ENCODE data around the gene APOM.

The APOM gene

GRCh38 chr6:31652925-31653724 is 2.6 kb upstream of the APOM start (continued):
- no peak for TF ChIP-seq RARB (CRISPR knock-in tag; IDR thresholded peaks at IDR 0.05)
- no peak for TF ChIP-seq ZFP3 (CRISPR knock-in tag; IDR thresholded peaks at IDR 0.05)
- TF ChIP-seq GLIS3 (CRISPR knock-in tag; IDR thresholded peaks at IDR 0.05): no peak
- no peak for TF ChIP-seq ESRRG (CRISPR knock-in tag; IDR thresholded peaks at IDR 0.05)
- TF ChIP-seq OSR1 (CRISPR knock-in tag; IDR thresholded peaks at IDR 0.05): no peak

DNA sequence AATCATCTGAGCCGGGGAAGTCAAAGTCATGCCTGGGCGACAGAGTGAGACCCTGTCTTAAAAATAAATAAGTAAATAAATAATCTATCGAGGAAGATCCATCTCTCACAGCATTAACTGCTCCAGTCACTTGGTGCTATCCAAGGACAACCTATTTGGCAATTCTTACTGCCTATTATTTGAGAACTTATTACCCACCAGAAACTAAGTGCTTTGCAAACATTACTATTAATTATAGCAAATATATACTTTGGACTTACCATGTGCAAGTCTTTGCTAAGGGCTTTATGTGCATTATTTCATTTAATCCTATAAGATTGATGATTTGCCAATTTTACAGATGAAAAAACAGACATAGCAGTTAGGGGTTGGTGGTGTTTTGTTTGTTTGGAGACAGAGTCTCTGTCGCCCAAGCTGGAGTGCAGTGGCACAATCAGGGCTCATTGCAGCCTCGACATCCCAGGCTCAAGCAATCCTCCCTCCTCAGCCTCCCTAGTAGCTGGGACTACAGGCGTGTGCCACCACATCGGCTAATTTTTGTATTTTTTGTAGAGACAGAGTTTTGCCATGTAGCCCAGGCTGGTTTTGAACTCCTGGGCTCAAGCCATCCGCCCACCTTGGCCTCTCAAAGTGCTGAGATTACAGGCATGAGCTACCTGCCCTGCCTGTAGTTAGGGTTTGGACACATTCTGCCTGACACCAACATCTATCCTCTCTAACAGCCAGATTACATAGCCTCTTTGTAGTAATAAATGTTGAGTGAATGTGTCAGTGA is 933 bp upstream of the APOM start:
- ATAC-seq: no peak
- TF ChIP-seq RARB (CRISPR knock-in tag; IDR thresholded peaks at IDR 0.05): no peak
- no peak for TF ChIP-seq TCF4 (CRISPR knock-in tag; IDR thresholded peaks at IDR 0.05; ENCODE audit: borderline replicate concordance)
- no peak for TF ChIP-seq POU6F1 (CRISPR knock-in tag; IDR thresholded peaks at IDR 0.05; ENCODE audit: borderline replicate concordance, low read depth)
- no peak for TF ChIP-seq ESRRG (CRISPR knock-in tag; IDR thresholded peaks at IDR 0.05)
- TF ChIP-seq CSDC2 (CRISPR knock-in tag; IDR thresholded peaks at IDR 0.05): no peak
- no peak for TF ChIP-seq TOX (CRISPR knock-in tag; IDR thresholded peaks at IDR 0.05; ENCODE audit: borderline replicate concordance)

DNA sequence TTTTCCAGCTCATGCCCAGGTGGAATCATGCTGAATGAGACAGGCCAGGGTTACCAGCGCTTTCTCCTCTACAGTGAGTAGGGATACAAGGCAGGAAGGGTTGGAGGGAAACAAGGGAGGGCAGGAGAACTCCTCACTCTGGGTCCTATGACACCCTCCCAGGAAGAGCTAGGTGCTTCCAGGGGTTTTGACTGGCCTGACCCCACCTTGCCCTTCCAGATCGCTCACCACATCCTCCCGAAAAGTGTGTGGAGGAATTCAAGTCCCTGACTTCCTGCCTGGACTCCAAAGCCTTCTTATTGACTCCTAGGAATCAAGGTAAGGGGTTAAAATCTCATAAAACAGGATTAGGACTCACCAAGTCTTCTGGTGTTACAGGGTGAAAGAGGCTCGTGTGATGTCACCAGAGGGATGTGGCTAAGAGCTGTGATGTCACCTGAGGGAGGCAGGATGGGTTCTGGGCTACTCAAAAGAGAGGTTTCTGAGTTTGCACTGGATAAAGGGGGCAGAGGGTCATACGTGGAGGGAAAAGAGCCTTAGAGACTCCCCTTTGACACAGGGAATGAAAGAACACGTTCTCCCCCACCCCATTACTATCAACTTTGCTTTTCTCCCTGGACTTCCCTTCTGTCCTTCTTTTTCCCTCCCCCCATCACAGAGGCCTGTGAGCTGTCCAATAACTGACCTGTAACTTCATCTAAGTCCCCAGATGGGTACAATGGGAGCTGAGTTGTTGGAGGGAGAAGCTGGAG is 1.9 kb downstream of the APOM start:
- no peak for TF ChIP-seq ZNF70 (CRISPR knock-in tag; IDR thresholded peaks at IDR 0.05)
- no peak for TF ChIP-seq ESRRG (CRISPR knock-in tag; IDR thresholded peaks at IDR 0.05)
- no peak for TF ChIP-seq BACH2 (CRISPR knock-in tag; IDR thresholded peaks at IDR 0.05; ENCODE audit: borderline replicate concordance)
- no peak for TF ChIP-seq PPARA (CRISPR knock-in tag; IDR thresholded peaks at IDR 0.05; ENCODE audit: borderline replicate concordance)
- no peak for TF ChIP-seq CREB5 (CRISPR knock-in tag; IDR thresholded peaks at IDR 0.05; ENCODE audit: low read depth)
- TF ChIP-seq GLIS3 (CRISPR knock-in tag; IDR thresholded peaks at IDR 0.05): no peak
- TF ChIP-seq OSR1 (CRISPR knock-in tag; IDR thresholded peaks at IDR 0.05): no peak
- no peak for TF ChIP-seq CSRNP3 (CRISPR knock-in tag; IDR thresholded peaks at IDR 0.05)
- no peak for TF ChIP-seq ARNTL (CRISPR knock-in tag; IDR thresholded peaks at IDR 0.05; ENCODE audit: borderline replicate concordance, low read depth)
- TF ChIP-seq TOX (CRISPR knock-in tag; IDR thresholded peaks at IDR 0.05; ENCODE audit: borderline replicate concordance): no peak
- TF ChIP-seq SNAI2 (CRISPR knock-in tag; IDR thresholded peaks at IDR 0.05): no peak
- TF ChIP-seq ZNF565 (CRISPR knock-in tag; conservative IDR thresholded peaks at IDR 0.05; ENCODE audit: low read depth): no peak
- no peak for TF ChIP-seq ZNF8 (CRISPR knock-in tag; IDR thresholded peaks at IDR 0.05)
- TF ChIP-seq RARB (CRISPR knock-in tag; IDR thresholded peaks at IDR 0.05): no peak
- no peak for TF ChIP-seq ZC3H10 (CRISPR knock-in tag; IDR thresholded peaks at IDR 0.05)
- no peak for TF ChIP-seq ZFP3 (CRISPR knock-in tag; IDR thresholded peaks at IDR 0.05)
- TF ChIP-seq, protein P1, sequence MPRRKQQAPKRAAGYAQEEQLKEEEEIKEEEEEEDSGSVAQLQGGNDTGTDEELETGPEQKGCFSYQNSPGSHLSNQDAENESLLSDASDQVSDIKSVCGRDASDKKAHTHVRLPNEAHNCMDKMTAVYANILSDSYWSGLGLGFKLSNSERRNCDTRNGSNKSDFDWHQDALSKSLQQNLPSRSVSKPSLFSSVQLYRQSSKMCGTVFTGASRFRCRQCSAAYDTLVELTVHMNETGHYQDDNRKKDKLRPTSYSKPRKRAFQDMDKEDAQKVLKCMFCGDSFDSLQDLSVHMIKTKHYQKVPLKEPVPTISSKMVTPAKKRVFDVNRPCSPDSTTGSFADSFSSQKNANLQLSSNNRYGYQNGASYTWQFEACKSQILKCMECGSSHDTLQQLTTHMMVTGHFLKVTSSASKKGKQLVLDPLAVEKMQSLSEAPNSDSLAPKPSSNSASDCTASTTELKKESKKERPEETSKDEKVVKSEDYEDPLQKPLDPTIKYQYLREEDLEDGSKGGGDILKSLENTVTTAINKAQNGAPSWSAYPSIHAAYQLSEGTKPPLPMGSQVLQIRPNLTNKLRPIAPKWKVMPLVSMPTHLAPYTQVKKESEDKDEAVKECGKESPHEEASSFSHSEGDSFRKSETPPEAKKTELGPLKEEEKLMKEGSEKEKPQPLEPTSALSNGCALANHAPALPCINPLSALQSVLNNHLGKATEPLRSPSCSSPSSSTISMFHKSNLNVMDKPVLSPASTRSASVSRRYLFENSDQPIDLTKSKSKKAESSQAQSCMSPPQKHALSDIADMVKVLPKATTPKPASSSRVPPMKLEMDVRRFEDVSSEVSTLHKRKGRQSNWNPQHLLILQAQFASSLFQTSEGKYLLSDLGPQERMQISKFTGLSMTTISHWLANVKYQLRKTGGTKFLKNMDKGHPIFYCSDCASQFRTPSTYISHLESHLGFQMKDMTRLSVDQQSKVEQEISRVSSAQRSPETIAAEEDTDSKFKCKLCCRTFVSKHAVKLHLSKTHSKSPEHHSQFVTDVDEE (CRISPR knock-in tag; IDR thresholded peaks at IDR 0.05): no peak
- TF ChIP-seq POU6F1 (CRISPR knock-in tag; IDR thresholded peaks at IDR 0.05; ENCODE audit: borderline replicate concordance, low read depth): no peak
- ATAC-seq: no peak

Measured in SK-N-SH treated with all-trans-retinoic acid at 6 μM for 48 hours (cell line).